Mucosa of rectum (tissue), 2 donors: ENCODE measurements around the gene NFE2L2.
"Not testable (repeated sequence)": the region's sequence is repeated elsewhere in the genome, so short reads cannot be mapped to it uniquely, and the experiment has no call there.

Source experiments
- H3K27ac ChIP-seq, 2 donors: one replicate each; pipeline ENCODE4 v1.7.0; 2013; ENCODE audit warnings: inconsistent platforms in 2 of 2, low read depth in 2 of 2, low read length in 2 of 2
- H3K27me3 ChIP-seq, 2 donors: one replicate each; pipeline ENCODE4 v1.7.0; 2013; ENCODE audit warnings: low read length in 2 of 2; ENCODE audit not compliant: control insufficient read depth in 2 of 2, insufficient read depth in 2 of 2
- H3K36me3 ChIP-seq, 2 donors: one replicate each; pipeline ENCODE4 v1.7.0; 2013; ENCODE audit warnings: low read length in 2 of 2; ENCODE audit not compliant: control insufficient read depth in 2 of 2, insufficient read depth in 2 of 2
- H3K4me1 ChIP-seq, 2 donors: one replicate each; pipeline ENCODE4 v1.7.0; 2013; ENCODE audit warnings: low read length in 2 of 2, mild to moderate bottlenecking in 1 of 2; ENCODE audit not compliant: control insufficient read depth in 2 of 2, insufficient read depth in 2 of 2
- H3K4me3 ChIP-seq, 2 donors: one replicate each; pipeline ENCODE4 v1.7.0; 2013; ENCODE audit warnings: low read length in 2 of 2
- H3K9ac ChIP-seq, 2 donors: one replicate each; pipeline ENCODE4 v1.7.0; 2013; ENCODE audit warnings: low read length in 2 of 2, low read depth in 1 of 2, mild to moderate bottlenecking in 1 of 2
- H3K9me3 ChIP-seq, 2 donors: one replicate each; pipeline ENCODE4 v1.7.0; 2013; ENCODE audit warnings: low read length in 2 of 2; ENCODE audit not compliant: control insufficient read depth in 2 of 2
- donor health status: healthy.
- donor health status: Normal muscosa, but diverticular disease.

NFE2L2 gene

DNA sequence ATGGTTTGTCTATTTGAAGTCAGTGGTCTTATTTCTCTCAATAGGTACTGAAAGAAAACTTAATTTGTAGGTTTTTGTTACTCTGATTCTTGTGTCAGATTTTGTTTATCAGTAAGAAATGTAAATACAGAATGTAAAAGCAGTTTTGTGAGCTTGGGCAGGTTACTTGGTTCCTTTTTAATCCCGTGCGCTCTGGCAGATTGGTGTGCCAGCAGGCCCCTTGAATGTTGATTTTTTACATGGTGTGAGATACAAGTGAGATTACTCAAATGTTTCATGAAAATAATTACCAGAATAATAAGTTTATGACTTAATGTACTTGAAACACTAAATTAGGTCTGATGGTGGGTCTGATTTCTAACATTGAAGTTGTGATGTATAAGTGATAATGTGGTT, 38.6 kb downstream of the NFE2L2 start:
- H3K9me3 ChIP-seq, result no peaks in the 10 kb centered on the region
- no peak overlapping the region for H3K27ac ChIP-seq
- H3K4me1 ChIP-seq, result no peaks in the 10 kb centered on the region
- H3K4me3 ChIP-seq, result no peak overlapping the region
- H3K27me3 ChIP-seq, result no peaks in the 10 kb centered on the region
- no peak overlapping the region for H3K9ac ChIP-seq
- peaks cover 38 to 61% of the 10 kb centered on the region in 2 donors for H3K36me3 ChIP-seq

GRCh38 chr2:177223436-177223835, 41.1 kb downstream of the NFE2L2 start:
- not testable (repeated sequence) for H3K4me1 ChIP-seq, H3K27me3 ChIP-seq, H3K27ac ChIP-seq, H3K9ac ChIP-seq, H3K9me3 ChIP-seq, H3K4me3 ChIP-seq
- H3K36me3 ChIP-seq, result peaks cover 40 to 59% of the 10 kb centered on the region in 2 donors

DNA sequence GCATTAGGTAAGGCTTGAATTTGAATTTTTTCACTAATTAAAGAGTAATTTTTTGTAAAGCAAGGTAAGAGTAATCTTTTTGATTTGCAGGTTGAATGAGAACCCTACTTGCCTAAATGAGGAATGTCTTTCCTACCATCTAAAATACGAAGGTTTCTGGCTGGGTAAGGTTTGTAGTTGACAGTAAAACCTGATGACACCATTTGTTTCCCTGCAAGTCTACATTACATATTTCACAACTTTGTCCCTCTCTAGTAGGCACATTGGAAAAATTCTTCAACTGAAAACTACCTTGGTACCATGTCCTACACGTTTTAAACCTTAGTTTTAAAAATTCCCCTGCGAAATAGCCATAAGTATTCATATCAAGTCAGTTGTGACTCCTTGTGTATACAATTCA, 42.6 kb downstream of the NFE2L2 start:
- H3K27ac ChIP-seq, result no peak overlapping the region
- H3K9ac ChIP-seq, result no peak overlapping the region
- peaks cover 54 to 69% of the 10 kb centered on the region in 2 donors for H3K36me3 ChIP-seq

GRCh38 chr2:177221534-177221933, 43.0 kb downstream of the NFE2L2 start:
- H3K9ac ChIP-seq, result no peak overlapping the region
- H3K9me3 ChIP-seq, result no peaks in the 10 kb centered on the region
- no peaks in the 10 kb centered on the region for H3K4me1 ChIP-seq
- H3K4me3 ChIP-seq, result no peak overlapping the region
- H3K27me3 ChIP-seq, result no peaks in the 10 kb centered on the region
- H3K27ac ChIP-seq, result no peak overlapping the region
- peaks cover 58 to 73% of the 10 kb centered on the region in 2 donors for H3K36me3 ChIP-seq

More for the DNA sequence above, 42.6 kb downstream of the NFE2L2 start:
- no peaks in the 10 kb centered on the region for H3K4me1 ChIP-seq
- H3K27me3 ChIP-seq, result no peaks in the 10 kb centered on the region
- no peaks in the 10 kb centered on the region for H3K9me3 ChIP-seq
- H3K4me3 ChIP-seq, result no peak overlapping the region

DNA sequence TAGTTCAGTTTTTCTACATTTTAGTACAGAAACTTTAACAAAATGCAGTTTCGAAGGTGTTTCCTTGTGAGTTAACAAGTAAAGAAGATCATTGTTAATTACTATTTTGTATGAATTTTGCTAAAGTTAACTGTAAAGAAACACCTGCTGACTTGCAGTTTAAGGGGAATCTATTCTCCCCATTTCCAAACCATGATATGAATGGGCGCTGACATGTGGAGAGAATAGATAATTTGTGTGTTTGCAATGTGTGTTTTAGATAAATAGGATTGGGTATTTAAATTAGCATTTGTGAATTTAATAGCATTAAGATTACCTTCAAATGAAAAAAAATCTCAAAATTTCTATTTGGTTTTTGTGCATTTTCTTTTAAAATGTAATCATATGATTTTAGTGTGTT, 44.7 kb downstream of the NFE2L2 start:
- H3K9ac ChIP-seq, H3K27me3 ChIP-seq, H3K27ac ChIP-seq, H3K4me3 ChIP-seq, H3K4me1 ChIP-seq, H3K9me3 ChIP-seq: not testable (repeated sequence)
- H3K36me3 ChIP-seq, result peaks cover 64 to 76% of the 10 kb centered on the region in 2 donors

DNA sequence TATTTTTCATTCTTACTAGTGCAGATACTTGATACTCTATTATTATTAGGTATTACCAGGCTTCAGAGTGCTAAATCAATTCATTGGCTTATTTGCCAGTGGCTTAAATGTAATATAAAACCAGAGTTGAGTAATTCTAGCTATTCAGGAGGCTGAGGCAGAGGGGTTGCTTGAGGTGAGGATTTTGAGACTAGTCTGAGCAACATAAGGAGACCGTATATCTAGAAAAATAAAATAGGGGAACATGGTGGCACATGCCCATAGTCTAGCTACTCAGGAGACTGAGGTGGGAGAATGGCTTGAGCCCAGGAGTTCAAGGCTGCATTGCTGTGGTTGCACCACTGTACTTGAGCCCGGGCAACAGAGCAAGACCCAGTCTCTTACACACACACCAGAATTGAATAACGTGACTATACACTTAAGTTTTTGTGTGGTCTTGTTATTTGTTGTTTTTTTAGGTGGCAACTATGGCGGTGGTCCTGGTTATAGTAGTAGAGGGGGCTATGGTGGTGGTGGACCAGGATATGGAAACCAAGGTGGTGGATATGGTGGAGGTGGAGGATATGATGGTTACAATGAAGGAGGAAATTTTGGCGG, 47.2 kb downstream of the NFE2L2 start:
- peaks cover 8 to 18% of the 10 kb centered on the region in 2 donors for H3K4me1 ChIP-seq

DNA sequence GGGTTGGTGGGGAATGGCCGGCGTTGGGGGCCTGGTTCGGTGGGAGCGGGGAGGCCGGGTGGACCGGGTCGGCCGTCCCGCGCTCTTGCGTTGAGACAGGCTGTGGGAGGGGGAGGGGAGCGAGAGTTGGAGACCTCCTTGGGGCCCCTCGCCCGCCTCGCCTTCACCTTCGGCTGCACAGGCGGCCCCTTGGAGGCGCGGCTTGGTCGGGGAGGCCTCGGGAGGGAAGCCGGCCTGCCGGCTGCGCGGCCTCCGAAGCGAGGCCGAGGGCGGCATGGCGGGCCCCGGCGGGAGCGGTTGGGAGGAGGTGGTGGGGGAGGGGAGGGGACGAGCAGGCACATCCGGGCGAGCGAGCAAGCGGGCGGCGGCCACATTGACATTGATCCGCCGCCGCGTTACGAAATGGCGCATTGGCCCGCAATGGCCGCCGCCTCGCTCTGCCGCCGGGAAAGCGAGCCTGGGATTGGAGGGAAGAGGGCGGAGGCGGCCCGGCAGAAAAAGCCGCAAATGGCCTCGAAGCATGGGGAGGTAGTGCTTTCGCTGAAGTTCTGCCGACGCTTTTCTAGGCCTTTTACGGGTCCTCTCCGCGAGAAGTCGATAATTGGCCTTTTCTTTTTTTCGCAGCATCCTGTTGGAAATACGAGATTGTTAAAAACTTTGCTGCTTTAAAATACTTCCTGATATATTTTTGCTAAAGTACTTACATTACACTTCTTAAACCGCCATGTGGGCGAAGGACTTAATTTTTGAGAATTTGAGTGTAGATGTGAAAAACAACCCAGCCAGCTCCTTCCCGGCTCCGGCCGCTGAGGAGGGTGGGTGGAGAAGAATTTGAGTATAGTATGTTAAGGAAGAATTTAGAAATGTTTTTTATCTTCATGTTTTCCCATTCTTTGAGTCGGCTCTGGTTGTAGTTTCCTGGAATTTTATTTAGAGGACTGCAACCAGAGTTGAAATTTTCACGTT, 51.4 kb downstream of the NFE2L2 start:
- Histone ChIP-seq H3K27me3 (no peaks in the 10 kb centered on the region), H3K9me3 (no peaks in the 10 kb centered on the region), H3K27ac (peak overlapping the region; percentile 99), H3K4me1 (peaks cover 17 to 29% of the 10 kb centered on the region in 2 donors), H3K4me3 (peak overlapping the region; percentile 83 to 94), H3K9ac (peak overlapping the region; percentile 87 to 91), H3K36me3 (peaks cover 22 to 24% of the 10 kb centered on the region in 2 donors)

More for the DNA sequence above, 47.2 kb downstream of the NFE2L2 start:
- no peak overlapping the region for H3K27ac ChIP-seq
- no peaks in the 10 kb centered on the region for H3K27me3 ChIP-seq
- no peak overlapping the region for H3K9ac ChIP-seq
- no peaks in the 10 kb centered on the region for H3K9me3 ChIP-seq
- H3K4me3 ChIP-seq, result no peak overlapping the region
- H3K36me3 ChIP-seq, result peaks cover 53 to 61% of the 10 kb centered on the region in 2 donors

DNA sequence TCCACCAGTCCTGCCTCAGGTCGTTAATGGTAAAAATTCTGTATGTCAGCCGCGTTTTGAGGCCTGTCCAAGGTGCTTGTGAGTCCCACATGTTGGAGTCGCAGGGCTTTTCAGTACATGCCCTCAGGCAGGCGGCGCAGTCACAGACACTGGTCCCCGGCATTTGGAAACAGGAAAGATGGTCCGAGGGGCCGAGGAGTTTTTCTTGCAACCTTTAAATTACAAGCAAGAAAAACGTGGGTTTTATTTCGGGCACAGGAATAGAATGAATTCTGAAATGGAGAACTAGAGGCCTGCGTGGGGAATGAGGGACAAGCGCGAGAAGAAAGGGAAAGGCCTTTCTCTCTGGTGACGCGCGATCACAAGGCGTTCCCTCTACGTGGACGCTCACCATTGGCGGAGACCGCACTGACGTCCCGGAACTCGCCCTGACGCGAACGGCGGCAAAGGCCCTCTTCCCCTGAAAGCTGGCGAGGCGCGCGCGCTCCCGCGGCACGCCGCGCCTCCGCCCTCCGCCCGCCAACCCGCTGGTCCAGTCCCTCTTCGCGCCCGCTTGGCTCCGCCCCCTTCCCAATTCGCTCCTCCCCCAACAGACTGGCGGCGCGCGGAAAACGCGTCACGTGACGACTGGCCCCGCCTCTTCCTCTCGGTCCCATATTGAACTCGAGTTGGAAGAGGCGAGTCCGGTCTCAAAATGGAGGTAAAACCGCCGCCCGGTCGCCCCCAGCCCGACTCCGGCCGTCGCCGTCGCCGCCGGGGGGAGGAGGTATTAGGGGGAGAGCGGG, 52.2 kb downstream of the NFE2L2 start, which contains the start of gene HNRNPA3:
HNRNPA3 (plus strand) TSS at position 689 of the 785 bp plus-strand sequence; CDS start at position 695, 6 bp downstream.
- Histone ChIP-seq H3K9ac (peak within 1 kb of the TSS; percentile 87 to 94), H3K27me3 (no peaks in the 10 kb centered on the region), H3K4me1 (peaks cover 17 to 29% of the 10 kb centered on the region in 2 donors), H3K9me3 (no peaks in the 10 kb centered on the region), H3K4me3 (peak within 1 kb of the TSS; percentile 83 to 94), H3K27ac (peak within 1 kb of the TSS; percentile 99), H3K36me3 (peaks cover 14 to 19% of the 10 kb centered on the region in 2 donors)

GRCh38 chr2:177211576-177212105, 52.9 kb downstream of the NFE2L2 start:
- no peaks in the 10 kb centered on the region for H3K27me3 ChIP-seq
- peaks cover 7 to 12% of the 10 kb centered on the region in 2 donors for H3K36me3 ChIP-seq
- peaks cover 17 to 29% of the 10 kb centered on the region in 2 donors for H3K4me1 ChIP-seq
- H3K9me3 ChIP-seq, result no peaks in the 10 kb centered on the region
- peak overlapping the region; percentile 76 to 94 for H3K9ac ChIP-seq
- H3K27ac ChIP-seq, result peak overlapping the region; percentile 99
- H3K4me3 ChIP-seq, result peak overlapping the region; percentile 72 to 78
